HG03159 (cell line): ENCODE data around the gene DDO.
"Not testable (repeated sequence)": the region's sequence is repeated elsewhere in the genome, so short reads cannot be mapped to it uniquely, and the experiment has no call there.

Source experiments
- ATAC-seq: cut with Tn5 transposase; IDR thresholded peaks from one replicate; pipeline ENCODE4 v1.9.1; 2021; ENCODE audit warnings: mild to moderate bottlenecking, moderate library complexity; ENCODE audit not compliant: unreplicated experiment

Gene DDO, protein sequence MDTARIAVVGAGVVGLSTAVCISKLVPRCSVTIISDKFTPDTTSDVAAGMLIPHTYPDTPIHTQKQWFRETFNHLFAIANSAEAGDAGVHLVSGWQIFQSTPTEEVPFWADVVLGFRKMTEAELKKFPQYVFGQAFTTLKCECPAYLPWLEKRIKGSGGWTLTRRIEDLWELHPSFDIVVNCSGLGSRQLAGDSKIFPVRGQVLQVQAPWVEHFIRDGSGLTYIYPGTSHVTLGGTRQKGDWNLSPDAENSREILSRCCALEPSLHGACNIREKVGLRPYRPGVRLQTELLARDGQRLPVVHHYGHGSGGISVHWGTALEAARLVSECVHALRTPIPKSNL

DNA sequence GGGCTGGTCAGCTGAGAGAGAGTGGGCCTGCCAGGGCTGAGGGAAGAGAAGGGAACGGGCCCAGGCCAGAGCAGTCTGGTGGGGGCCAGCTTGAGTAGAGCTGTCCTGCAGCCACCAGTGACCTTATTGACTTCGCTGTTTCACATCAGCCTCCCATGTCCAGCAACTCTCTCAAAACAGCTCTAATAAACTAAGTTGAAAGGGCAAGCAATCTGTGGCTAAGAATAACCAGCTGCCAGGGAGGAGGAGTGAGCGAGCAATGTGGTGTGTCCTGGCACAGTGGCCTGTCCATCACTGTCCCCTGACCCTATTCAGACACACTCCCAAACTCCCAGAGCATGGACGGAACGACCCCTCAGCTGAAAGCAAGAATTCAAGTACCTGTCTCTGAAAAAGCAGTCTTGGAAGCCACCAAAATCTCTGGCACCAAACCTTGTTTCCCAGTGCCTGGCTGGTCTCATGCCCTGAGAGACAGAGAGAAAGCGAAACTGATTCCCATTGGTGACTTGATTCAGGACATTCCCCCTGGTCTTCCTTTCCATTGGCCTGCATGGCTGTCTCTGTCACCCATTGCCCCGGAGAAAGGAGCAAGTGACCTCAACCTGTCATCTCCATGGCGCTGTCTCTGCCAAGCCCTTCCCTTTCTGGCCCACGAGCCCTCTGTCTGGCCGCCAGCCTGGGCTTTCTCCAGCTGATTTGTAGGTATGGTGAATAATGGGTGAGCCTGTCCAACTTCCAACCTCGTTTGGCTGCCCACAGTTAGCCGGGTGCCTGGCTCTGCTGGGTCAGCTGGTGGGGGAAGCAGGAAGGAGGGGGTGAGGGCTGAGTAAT lies at the start of gene DDO:
TSS of gene DDO (minus strand) at position 490 of the 831 bp plus-strand sequence. CDS start 2,113 bp downstream, outside the sequence.
- no peak for ATAC-seq

DNA sequence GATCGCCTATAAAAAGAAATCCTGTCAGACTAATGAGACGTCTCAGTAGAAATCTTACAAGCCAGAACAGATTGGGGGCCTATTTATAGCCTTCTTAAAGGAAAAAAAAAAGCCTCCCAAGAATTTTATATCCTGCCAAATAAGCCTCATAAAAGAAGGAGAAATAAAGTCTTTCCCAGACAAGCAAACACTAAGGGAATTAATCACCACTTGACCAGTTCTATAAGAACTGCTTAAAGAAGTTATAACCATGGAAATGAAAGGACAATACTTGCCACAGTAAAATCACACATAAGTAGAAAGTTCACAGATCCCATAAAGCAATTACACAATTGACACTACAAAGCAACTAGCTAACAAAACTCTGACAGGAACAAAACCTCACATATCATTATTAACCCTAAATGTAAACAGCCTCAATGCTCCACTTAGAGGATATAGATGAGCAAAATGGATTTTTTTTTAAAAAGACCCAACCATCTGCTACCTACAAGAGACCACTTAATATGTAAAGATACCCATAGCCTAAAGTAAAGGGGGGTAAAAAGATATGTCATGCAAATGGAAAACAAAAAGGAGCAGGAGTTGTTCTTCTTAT lies 47.6 kb upstream of the DDO start:
- ATAC-seq, result no peak

DNA sequence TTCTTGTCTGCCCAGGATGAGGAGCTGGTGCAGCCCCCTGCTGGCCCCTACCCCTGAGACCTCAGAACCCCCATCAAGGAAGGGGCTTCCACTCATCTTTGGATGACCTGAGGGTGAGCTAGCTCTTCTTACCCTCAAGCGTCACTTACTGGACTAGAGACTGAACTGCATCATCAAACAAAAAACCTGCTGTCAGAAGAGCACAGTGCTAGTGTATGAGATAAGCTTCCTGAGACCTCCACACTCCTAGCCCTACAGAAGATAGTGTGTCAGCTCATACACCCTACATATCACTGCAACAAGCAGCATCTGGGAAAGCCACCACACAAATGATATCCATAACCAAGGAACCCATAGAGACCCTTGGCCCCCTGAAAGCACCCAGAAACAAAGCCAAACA lies 46.0 kb upstream of the DDO start:
- no peak for ATAC-seq

DNA sequence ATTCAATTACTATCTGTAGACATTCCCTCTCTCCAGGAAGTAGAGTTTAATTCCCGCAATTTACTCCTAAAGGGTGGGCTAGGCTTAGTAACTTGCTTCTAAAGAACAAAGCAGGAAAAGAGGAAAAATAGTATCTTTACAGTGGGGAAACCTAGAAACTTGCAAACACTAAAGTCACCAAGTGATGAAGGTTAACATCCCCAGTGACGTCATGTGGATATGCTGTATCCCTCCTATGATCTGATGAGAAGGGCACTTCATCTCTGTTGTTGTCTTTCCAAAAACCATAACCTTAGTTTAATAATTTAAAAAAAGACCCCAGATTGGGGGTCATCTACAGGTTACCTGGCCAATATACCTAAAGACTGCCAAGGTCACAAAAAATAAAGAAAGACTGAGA lies 43.8 kb upstream of the DDO start:
- ATAC-seq, result no peak

DNA sequence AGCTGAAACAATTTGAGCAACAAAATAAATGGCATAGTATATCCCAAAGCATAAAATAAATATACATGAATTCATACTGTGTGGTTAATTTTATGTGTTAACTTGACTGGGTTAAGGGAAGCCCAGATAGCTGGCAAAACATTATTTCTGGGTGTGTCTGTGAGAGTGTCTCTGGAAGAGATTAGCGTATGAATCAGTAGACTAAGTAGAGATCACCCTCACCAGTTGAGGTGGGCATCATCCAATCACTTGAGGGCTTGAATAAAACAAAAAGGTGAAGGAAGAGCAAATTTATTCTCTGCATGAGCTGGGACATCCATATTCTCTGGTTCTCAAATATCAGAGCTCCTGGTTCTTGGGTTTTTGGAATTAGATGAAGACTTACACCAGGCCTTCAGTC lies 43.1 kb upstream of the DDO start:
- no peak for ATAC-seq

DNA sequence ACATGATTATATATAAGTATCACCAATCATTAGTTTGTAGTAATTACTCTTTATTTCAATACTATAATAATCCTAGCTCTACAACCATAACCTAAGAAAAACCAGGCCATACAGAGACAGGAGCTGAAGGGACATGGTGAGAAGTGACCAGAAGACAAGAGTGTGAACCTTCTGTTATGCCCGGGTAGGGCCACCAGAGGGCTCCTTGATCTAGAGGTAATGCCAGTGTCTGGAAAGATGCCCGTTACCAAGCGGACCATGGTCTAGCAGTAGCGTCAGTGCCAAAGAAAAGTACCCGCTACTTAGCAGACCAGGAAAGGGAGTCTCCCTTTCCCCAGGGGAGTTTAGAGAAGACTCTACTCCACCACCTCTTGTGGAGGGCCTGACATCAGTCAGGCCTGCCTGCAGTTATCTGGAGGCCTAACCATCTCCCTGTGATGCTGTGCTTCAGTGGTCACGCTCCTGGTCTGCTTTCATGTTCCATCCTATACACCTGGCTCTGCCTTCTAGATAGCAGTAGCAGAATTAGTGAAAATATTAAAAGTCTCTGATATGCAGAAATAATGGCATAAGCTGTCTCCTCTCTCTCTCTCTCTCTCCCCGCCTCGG lies 42.3 kb upstream of the DDO start:
- ATAC-seq, result not testable (repeated sequence)

DNA sequence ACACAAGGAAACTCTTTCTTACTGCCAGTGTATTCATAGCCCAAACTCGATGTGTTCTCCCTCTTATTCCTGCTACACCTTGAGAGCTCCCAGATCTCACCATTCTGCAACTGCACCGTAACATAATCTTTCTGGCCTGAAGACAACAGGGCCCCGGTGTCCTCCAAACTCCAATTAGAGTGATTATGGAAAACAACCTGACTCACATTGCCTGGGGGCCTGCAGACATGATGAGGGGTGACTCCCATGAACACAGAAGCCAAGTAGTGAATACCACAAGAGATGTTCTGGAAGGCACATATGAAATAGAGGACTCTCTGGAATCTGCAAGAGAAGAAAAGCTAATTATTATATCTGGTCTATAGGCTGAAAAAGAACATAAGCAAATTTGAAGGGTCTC lies 41.3 kb upstream of the DDO start:
- no peak for ATAC-seq

DNA sequence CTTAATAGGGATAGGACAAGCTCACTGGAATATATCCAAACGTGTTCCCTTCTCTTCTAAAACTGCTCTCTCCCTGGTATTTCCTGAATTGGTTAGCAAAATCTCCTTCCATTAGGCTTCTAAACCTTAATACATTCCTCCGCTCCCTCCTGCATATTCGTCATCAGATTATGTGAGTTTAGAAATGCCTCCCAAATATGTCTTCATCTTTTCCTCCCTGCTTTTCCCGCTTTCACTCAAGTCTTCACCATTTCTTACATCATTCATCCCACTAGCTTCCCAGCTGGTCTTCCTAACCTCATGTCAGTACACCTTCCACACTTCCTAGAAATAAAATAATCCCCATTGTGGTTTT lies 34.1 kb upstream of the DDO start:
- no peak for ATAC-seq

DNA sequence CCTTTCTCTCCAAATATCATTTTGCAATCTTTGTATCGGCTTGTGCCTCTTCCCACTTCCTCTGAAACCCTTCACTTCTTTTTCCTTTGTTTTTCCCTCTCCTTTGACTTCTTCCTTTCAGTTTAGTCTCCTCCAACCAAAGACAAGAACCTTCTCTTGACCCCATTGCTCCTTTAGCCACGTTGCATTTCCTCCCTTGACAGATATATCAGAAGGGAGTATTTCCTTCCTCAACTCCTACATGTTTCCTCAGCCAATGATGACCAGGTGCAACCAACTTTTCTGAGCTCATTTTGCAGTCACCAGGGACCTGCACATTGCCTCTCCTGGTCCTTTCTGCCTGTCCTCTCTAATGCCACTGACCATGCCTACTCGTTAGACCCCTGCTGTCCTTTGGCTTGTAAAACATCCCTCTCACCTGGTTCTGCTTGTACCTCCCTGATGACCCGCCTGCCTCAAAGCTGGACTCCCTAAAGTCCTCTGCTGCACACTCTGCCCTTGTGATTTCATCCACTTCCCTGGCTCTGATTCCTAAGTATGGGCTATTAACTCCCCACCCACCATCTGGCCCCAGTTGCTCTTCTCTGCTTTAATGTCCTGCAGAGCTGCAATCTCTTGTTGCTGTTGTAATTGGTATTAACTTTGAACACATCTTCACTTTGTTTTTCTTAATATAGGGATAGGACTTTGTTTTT lies 33.6 kb upstream of the DDO start:
- no peak for ATAC-seq

DNA sequence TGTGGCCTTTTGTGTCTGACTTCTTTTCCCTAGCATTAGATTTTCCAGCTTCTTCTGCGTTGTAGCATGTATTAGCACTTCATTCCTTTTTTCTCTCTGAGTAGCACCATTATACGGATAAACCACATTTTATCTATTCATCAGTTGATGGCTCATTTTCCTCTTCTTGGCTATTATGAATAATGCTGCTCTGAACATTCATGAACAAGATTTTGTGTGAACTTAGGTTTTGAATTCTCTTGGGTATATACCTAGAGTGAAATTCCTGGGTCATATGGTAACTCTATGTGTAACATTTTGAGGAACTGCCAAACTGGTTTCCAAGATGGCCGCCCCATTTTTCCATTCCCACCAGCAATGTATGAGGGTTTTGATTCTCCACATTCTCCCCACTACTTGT lies 32.4 kb upstream of the DDO start:
- no peak for ATAC-seq

DNA sequence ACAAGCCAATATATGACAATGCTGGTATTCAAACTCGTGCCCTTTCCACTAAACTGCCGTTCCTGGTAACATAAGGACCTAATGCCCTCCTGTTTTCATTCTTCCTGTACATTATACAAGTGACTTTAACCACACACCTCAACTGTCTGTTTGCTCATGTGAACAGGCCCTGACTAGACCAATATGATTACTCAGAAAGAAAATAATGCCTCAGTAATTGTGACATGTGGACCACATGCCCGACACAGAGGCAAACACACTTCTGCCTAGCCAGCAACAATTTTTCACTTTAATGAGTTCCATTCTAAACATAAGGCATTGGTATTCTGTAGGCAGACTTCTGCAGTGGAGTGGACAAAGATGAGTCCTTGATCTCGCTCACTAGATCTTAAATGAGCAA lies 31.0 kb upstream of the DDO start:
- ATAC-seq, result no peak

DNA sequence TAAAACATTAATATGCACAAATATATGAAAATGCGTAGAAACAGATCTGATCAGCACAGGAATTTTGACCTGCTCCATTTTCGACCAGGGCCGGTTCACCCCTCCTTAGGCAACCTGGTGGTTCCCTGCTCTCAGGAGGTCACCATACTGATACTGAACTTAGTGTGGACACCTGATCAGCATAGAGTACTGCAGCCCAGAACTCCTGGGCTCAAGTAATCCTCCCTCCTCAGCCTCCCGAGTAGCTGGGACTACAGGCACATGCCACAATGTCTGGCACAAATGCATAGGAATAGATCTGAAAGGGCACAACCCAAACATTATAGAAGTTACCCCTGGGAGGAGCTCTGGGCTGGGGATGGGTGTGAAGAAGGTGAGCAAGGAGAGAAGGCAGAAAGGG lies 24.7 kb upstream of the DDO start:
- no peak for ATAC-seq

DNA sequence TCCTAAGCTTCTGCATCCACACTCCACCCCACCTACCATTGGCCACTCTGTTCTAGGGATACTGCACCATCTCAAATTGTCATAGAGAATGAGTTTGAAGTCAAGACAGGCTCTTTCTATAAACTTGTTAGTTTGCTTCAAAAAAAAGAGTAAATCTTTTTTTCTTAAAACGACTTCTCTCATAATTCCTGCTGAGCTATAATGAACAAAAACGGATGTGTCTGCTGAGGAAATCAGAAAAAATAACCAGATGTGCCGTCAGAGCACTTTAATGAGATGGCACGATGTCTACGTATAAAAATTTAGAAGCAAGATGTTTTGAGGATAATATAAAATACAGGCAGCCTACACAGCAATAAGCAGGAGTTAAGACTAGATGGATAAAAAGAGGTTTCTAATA lies 24.0 kb upstream of the DDO start:
- ATAC-seq, result no peak

DNA sequence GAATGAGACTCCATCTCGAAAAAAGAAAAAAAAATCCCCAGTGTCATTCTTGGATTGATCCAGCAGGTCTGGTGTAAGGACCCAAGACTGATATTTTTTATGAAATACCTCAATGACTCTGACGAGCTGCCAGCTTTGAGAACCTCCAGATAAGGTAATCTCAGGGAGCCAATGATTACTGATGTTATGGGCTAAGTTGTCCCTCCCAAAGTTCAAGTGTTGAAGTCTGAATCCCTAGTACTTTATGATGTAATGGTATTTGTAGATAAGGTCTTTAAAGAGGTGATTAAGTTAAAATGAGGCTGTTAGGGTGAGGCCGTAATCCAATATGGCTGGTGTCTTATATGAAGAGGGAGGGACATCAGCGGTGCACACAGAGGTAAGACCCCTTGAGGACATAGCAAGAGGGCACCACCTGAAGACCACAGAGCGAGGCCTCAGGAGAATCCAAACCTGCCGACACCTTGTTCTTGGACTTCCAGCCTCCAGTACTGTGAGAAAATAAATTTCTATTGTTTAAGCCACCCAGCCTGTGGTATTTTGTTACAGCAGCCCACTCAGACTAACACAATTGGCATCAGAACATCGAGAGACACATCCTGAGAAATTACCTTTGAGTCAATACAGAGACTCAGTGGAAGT lies 19.7 kb upstream of the DDO start:
- no peak for ATAC-seq

DNA sequence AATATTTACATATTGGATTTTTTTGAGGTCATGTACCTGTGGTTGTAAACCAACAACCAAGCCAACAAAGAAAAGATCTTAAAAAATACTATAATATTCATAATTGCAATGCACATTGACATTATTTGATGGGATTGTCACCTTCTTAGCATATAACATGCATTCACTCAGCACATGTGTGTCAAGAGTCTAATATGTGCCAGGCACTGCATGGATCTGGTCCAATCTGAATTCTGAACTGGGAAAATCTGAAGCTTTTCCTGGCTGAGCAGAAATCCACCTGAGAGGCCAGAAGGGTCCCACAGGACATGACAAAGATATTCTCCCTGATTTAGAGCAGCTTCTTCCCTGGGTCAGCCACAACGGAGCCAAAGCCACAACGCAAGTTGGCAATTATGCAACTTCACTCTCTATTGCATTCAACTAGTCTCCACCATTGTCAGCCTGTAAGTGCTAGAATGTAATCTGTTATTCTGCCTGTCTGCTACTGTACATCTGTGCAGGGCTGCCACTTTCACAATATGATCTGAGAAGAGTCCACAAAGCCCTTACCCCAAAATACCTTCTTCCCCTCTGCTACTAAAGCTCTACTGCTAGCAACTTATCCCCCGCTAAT lies 17.0 kb upstream of the DDO start:
- no peak for ATAC-seq

DNA sequence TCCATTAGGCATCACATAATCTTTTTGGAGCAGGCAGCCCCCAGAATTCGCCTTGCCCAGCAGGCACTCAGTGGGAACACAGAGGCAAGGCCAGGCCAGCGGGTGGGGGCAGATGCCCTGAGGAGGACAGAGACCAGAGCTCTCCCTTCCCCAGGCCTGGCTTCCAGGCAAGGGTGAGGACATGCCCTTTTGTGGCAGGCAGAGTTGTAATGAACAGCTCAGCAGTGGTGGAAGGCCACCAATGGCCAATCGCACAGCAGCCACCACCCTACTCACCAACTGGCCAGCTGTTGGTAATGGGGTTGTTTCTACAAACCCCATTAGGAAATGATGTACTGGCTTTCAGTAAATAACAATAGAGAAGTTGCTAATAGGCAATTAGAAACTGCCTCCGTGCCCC lies 15.4 kb upstream of the DDO start:
- no peak for ATAC-seq

DNA sequence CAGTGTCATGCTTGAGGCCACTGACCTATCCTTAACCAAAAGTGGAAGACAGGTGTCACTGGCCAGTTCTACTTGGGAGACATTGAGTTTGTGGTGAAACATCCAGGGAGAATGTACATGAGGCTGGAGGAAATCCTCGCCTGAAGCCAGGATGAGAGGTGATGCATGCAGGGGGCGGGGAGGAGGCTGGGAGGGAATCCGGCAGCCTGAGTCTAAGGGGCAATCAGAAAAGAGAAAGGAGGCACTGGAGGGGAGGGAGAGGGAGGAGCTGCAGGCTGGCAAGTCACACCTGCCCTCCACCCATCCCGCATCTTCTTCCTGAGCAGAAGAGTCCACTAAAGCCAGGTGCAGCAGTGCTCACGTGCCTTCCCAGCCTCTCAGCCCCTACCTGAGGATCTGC lies 14.9 kb upstream of the DDO start:
- no peak for ATAC-seq

DNA sequence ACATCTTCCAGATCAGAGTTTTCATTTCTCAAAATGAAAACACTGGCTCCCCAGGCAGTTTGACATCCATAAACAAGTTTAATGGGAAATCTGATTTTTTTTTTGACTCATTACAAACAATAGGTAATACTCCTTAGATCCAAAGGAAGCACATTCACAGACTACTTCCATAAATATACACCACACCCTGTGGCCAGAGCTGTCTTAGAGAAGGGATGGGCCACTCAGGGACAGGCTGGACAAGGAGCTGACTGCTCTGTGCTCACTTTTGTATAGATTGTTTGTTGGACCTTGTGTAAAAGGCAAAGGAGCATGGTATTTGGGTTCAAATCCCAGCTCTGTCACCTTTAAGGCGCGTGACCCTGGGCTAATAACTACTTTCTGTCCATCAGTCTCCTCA lies 12.8 kb upstream of the DDO start:
- ATAC-seq, result no peak

DNA sequence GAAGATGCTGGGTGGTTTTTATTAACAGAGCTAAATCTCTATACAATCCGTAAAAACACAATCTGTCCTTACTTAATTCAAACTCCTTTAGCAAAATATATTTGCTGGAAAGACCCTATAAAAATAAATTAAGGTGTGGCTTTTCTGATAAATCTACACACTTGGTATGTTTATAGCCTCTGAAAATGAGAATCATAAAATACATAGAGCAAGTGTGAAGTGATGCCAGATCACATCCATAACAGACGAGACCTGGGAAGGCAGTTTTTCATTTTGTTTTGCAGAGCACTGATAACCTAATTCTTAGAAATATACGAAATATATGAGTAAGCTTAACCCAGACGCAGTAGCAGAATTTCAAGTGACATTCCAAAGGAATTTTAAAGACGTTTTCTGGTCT lies 10.4 kb upstream of the DDO start:
- ATAC-seq, result no peak

DNA sequence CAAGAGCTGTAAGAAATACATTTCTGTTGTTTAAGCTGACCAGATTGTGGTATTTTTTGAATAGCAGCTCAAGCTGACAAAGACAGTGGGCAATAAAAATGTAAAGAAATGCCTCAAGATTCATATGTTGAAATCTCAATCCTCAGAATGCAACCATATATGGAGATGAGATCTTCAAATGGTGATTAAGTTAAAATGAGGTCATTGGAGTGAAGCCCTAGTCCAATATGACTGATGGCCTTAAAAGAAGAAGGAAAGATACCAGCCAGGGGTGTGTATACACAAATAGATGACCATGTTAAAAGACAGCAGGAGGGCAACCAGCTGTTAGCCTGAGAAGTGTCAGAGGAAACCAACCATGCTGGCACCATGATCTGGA lies 7.1 kb upstream of the DDO start:
- ATAC-seq, result no peak
